H1 (cell line): ENCODE measurements around the gene CLEC12A. TPM values are rescaled to one million over a fixed set of nuclear protein-coding genes. Genes with fewer than 3 reads are reported as not detected.

ENCODE experiments used
- CTBP2 ChIP-seq: IDR thresholded peaks from 2 replicates; pipeline ENCODE4 v1.7.0; 2011; ENCODE audit warnings: borderline replicate concordance, mild to moderate bottlenecking, moderate library complexity, mixed read lengths, low read length; ENCODE audit not compliant: insufficient read depth, insufficient read length
- GTF2F1 ChIP-seq: IDR thresholded peaks from 2 replicates; pipeline ENCODE4 v1.6.1; 2012; ENCODE audit warnings: low read depth, low read length, improper control_type of control experiment, borderline replicate concordance
- RAD21 ChIP-seq, 2 experiments: IDR thresholded peaks in 1 of 2; conservative IDR thresholded peaks in 1 of 2; 2 replicates each; pipeline ENCODE4 v1.6.1; 2011; ENCODE audit warnings: low read depth in 2 of 2, low read length in 2 of 2, improper control_type of control experiment in 1 of 2, inconsistent platforms in 1 of 2, mild to moderate bottlenecking in 1 of 2, moderate library complexity in 1 of 2
- SIN3A ChIP-seq, 2 experiments: IDR thresholded peaks in 1 of 2; conservative IDR thresholded peaks in 1 of 2; 2 replicates each; pipeline ENCODE4 v1.6.1; 2011 to 2012; ENCODE audit warnings: low read length in 2 of 2, improper control_type of control experiment in 1 of 2, low read depth in 1 of 2, mild to moderate bottlenecking in 1 of 2
- polyA plus RNA-seq, 7 experiments: library from polyadenylated mRNA; depleted of rRNA in 3 of 7; stranded (reverse) in 5 of 7; unstranded in 2 of 7; fragments of >200 nt in 5 of 7; fragments of 200-250 nt in 2 of 7; gene quantifications; 1 replicate in 5 of 7; 2 replicates in 1 of 7; 4 replicates in 1 of 7; pipeline versions ENCODE4 v1.2.1 to v1.2.3, GENCODE V29; 2011 to 2013; ENCODE audit warnings: missing spikeins in 2 of 7, mixed read lengths in 2 of 7
- total RNA-seq: library from RNA; stranded (reverse); fragmentation: NEBNext Ultra II Directional; extraction: Animal tissue kit (Norgen Biotek cat#: 25700); gene quantifications from 2 replicates; pipeline ENCODE4 v1.2.1, GENCODE V29; 2021

The CLEC12A gene
- total and polyA plus RNA-seq, 2 of the 8 experiments (the other 6 are each of a cell fraction or from before 2014, with no cell fraction given): not detected

GRCh38 chr12:9957834-9958233, 13.4 kb upstream of the CLEC12A start (continued):
- TF ChIP-seq RAD21 (IDR thresholded peaks at IDR 0.05 in 1 of 2, conservative IDR thresholded peaks at IDR 0.05 in 1 of 2; ENCODE audit: low read depth in 2 of 2, low read length in 2 of 2) (no peak), GTF2F1 (no peak), SIN3A (conservative IDR thresholded peaks at IDR 0.05 in 1 of 2, IDR thresholded peaks at IDR 0.05 in 1 of 2; ENCODE audit: low read depth in 1 of 2, low read length in 2 of 2) (no peak), CTBP2 (no peak)
- TF ChIP-seq, all 59 proteins: peak for 0
